ENCODE results near the gene RAB20.

The RAB20 gene

DNA sequence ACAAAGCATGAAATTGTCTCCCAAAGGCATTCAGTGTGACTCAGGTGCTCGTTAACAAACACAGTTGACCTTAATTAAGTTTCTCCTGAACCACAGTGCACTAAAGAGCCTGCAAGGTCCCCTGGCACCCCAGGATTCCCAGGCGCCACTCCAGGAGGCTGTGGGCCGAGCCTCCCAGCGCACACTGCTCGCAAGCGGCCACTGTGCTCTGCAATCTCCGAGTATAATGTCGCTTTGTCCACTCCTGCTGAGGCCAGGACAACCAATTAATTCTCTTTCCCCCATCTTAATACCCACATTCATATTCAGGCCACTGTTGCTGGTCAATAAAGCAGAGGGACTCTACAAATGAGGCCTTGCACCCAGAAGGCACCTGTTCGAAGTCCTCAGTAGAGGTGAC, 8.8 kb downstream of the RAB20 start:
- no peak overlapping the region for H3K27ac ChIP-seq
- TF ChIP-seq CTCF (conservative IDR thresholded peaks at IDR 0.05): no peak
- no peak for TF ChIP-seq ZFX (IDR thresholded peaks at IDR 0.05)

DNA sequence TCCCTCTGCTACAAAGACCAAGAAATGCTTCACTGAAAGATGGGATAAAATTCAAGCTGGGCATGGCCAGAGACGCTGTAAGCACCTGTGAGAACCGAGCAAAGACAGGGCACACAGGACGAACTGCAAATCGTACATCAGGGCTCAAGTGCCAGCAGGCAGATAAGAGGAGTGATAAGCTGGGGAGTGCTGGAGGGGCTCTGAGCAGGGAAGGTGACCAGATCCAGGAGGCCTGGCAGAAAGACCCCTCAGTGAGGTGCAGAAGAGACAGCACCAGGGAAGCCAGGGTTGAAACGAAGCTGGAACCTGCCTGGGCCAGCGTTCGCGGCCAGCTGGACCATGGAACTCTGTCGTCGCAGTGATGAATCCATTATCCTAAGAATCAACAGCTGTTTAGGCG, 10.2 kb downstream of the RAB20 start:
- TF ChIP-seq ZFX (IDR thresholded peaks at IDR 0.05): no peak
- no peak for TF ChIP-seq CTCF (conservative IDR thresholded peaks at IDR 0.05)
- no peak overlapping the region for H3K27ac ChIP-seq

- H3K27ac ChIP-seq: no peak overlapping the region; the same call in 1 of the 2 replicates
- no peak for TF ChIP-seq ZFX (IDR thresholded peaks at IDR 0.05)
- TF ChIP-seq CTCF (conservative IDR thresholded peaks at IDR 0.05): no peak
Measured at GRCh38 chr13:110549795-110550160, 11.7 kb downstream of the RAB20 start.

- TF ChIP-seq CTCF (conservative IDR thresholded peaks at IDR 0.05) (no peak), ZFX (IDR thresholded peaks at IDR 0.05) (no peak)
- H3K27ac ChIP-seq: no peak overlapping the region; the same call in 1 of the 2 replicates
Measured at GRCh38 chr13:110548891-110549794, 12.4 kb downstream of the RAB20 start.

DNA sequence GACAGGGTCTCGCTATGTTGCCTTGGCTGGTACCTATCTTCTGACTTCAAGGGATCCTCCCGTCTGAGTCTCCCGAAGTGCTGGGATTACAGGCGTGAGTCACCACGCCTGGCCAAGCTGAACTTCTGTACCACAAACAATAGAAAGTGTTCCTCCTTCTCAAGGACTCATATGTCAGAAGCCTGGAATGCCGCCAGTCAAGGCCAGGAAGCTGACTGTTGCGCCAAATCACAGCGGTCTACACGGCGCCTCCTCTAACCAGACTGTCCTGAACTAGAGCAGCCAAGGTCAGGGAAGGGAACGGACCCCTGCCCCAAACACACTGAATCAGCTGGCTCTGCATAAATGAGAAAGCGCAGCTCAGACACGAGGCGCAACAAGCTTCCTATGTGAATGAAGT, 14.6 kb downstream of the RAB20 start:
- no peak overlapping the region for H3K27ac ChIP-seq
- TF ChIP-seq CTCF (conservative IDR thresholded peaks at IDR 0.05) (no peak), ZFX (IDR thresholded peaks at IDR 0.05) (no peak)

DNA sequence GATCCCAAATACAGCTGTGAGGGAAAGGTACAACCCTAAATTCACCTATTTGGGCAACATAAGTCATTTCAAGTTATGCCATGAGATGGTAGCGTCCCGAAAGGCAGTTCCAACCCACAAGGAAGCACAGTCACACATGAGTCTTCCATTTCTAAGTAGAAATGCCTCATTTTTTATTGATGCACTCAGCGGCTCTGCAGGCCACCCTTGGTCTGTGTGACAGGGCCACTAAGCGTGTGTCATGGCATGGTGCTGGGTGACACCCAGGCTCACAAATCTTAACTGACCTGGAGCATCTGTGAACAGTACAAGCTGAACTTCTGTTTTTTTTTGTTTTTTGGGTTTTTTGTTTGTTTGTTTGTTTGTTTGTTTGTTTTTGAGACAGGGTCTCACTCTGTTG, 15.1 kb downstream of the RAB20 start:
- H3K27ac ChIP-seq: no peak overlapping the region
- TF ChIP-seq ZFX (IDR thresholded peaks at IDR 0.05) (no peak), CTCF (conservative IDR thresholded peaks at IDR 0.05) (no peak)

DNA sequence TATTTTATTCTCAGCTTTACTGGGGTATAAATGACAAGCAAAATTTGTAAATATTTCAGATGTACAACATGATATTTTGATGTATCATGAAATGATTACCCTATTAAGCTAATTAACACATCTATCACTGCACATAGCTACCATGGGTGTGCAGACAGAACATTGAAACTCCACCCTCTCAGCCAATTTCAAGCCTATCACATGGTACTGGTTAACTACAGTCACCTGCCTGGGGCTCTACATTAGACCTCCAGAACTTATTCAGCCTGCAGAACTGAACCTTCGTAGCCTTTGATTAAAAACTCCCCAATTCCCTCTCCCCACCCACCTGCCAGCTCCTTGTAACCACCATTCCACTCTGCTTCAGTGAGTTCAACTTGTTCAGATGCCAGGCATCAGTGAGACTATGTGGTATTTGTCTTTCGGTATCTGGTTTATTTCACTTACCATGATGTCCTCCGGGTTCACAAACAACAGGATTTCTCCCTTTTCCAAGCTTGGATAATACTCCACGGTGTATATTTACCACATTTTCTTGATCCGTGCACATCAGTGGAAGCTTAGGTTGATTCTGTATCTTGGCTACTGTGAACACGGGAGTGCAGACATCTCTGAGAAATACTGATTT, 19.2 kb downstream of the RAB20 start:
- TF ChIP-seq ZFX (IDR thresholded peaks at IDR 0.05): no peak
- TF ChIP-seq CTCF (conservative IDR thresholded peaks at IDR 0.05): no peak
- peak overlapping the region; percentile 85; the same call in 1 of the 2 replicates for H3K27ac ChIP-seq

All from C4-2B (cell line).